SHP77 treated with DMSO at 0.1 percent for 48 hours (cell line): ENCODE results near the gene SPINT4.
"Not testable (repeated sequence)": the region's sequence is repeated elsewhere in the genome, so short reads cannot be mapped to it uniquely, and the experiment has no call there.

Experiments used
- DNase-seq: peaks from one replicate; lab custom pipeline; 2025; lab: John Stamatoyannopoulos, UW

The SPINT4 gene

DNA sequence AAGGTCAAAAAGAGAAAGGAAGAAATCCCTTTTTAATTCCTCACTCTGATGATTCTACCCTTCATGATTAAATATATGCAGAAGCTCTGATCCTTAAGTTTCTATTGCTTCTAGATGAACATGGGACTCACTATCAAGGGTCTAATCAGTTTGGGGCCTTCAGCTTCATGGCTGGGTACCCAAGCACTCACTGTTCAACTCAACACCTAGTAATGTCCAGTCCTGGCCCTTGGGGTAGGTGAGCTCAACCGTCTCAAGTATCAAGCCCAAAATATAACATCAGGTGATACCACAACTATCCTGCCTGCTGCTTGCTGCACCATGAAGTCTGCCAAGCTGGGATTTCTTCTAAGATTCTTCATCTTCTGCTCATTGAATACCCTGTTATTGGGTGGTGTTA lies at the start of gene SPINT4:
SPINT4 (plus strand) TSS at position 301 of the 400 bp plus-strand sequence; CDS start at position 322, 21 bp downstream.
- DNase-seq = no peak

GRCh38 chr20:45672765-45673164 lies 49.4 kb upstream of the SPINT4 start:
- DNase-seq = no peak

DNA sequence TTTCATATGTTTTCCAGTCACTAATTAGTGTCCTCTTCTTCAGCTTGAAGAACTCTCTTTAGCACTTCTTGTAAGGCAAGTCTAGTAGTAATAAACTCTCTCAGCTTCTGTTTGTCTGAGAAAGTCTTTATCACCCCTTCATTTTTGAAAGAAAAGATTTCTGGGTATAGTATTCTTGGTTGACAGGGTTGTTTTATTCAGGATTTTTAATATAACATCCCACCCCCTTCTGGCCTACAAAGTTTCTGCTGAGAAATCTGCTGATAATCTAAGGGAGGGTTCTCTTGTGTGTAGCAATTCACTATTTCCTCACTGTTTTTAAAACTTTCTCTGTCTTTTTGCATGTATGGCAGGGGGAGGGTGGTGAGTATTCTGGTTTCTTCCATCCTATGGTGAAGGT lies 42.5 kb upstream of the SPINT4 start:
- no peak for DNase-seq

DNA sequence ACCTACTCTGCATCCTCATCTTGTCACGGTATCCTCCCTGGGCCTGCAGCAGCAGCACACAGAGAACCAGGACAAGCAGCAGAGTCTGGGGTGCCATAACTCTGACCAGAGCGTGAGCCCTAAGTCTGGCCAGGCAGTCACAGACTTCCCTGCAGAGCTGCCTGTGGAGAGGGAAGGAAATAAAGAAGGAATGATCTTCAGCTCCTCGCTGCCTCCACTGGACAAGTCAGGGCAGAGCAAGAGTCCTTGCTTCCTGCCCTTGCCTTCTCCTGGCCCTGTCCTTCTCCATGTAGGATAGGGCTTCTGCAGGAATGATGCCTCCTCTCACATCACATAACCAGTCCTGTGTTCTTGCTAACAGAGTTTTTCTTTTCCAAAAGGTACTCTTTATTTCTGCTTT lies 36.3 kb upstream of the SPINT4 start:
- DNase-seq = no peak

GRCh38 chr20:45693346-45693745 lies 28.8 kb upstream of the SPINT4 start:
- DNase-seq = not testable (repeated sequence)

- DNase-seq = no peak
Observed at GRCh38 chr20:45695496-45695895, 26.7 kb upstream of the SPINT4 start.

GRCh38 chr20:45701104-45701503 lies 21.0 kb upstream of the SPINT4 start:
- no peak for DNase-seq

DNA sequence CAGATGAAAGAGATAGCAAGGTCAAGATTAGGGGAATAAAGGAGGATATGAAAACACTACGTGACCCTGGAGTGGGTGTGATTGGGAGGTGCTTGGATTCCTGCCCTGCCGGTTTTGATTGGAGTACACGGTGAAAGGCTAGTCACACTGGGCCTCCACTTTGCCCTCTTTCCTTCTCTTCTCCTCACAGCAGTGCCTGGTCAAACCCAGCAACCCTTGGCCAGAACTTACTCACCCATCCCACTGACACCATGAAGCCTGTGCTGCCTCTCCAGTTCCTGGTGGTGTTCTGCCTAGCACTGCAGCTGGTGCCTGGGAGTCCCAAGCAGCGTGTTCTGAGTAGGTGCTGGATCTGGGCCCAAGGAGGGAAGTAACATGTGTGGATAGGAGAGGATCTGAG lies 20.3 kb upstream of the SPINT4 start, which contains the start of gene WFDC13:
WFDC13 (plus strand) TSS at position 166 of the 400 bp plus-strand sequence; CDS start at position 252, 86 bp downstream.
- DNase-seq = no peak

DNA sequence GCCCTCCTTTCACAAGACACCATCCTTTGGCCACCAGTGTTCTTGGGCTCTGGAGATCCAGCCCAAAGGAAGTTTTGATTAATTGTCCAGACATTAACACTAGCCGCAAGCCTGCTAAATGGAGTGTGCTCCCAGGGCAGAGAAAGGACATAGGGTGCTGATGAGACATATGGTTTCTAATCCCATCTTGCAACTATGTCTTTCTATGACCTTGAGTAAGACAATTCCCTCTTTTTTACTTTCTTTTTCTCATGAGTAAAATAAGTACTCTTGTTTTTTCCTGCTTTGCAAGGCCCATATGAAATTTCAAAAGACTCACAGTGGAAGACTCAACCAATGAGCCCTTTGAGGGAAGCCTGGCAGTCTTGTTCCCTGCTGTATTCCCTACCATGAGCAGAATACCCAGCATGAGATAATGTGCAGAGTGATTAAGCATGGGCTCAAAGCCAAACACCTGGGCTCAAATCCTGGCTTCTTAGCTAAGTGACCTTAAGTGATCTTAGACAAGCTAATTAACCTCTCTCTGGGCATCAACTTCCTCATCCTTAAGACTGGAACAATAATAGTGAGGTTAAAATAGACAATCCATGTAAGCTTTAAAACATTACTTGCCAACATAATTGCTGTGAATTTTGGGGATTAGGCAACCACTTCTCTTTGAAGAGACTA lies 17.0 kb upstream of the SPINT4 start, which contains the start of gene WFDC10B:
WFDC10B (minus strand) TSS at position 51 of the 669 bp plus-strand sequence. CDS start 19,027 bp downstream, outside the sequence.
- no peak for DNase-seq

DNA sequence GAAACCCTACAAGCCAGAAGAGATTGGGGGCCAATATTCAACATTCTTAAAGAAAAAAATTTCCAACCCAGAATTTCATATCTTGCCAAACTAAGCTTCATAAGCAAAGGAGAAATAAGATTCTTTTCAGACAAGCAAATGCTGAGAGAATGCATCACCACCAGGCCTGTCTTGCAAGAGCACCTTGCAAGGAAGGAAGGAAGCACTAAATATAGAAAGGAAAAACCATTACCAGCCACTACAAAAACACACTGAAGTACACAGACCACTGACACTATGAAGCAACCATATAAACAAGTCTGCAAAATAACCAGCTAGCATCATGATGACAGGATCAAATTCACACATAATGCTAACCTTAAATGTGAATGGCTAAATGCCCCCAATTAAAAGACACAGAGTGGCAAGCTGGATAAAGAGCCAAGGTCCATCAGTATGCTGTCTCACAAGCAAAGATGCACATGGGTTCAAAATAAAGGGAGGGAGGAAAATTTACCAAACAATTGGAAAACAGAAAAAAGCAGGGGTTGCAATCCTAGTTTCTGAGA lies 5.9 kb upstream of the SPINT4 start:
- DNase-seq = not testable (repeated sequence)

DNA sequence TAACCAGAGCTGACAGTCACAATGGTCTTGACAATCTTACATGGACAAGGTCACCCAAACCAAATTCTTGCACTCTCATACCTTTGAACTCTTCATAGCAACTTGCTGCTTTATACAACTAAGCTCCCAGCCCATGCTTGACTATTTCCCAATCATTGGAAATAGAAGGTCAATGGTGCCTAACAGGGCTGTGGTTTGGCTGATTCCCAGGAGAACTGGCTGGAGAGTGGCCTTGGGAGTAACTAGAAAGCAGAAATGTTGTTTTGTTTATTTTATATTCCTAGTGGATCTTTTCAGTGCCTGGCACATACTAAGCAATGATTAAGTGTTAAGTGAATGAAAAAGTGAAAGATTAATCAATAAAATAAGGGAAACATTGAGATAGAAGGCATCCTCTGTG lies 3.0 kb downstream of the SPINT4 start:
- no peak for DNase-seq

GRCh38 chr20:45727044-45727443 lies 4.9 kb downstream of the SPINT4 start:
- no peak for DNase-seq

DNA sequence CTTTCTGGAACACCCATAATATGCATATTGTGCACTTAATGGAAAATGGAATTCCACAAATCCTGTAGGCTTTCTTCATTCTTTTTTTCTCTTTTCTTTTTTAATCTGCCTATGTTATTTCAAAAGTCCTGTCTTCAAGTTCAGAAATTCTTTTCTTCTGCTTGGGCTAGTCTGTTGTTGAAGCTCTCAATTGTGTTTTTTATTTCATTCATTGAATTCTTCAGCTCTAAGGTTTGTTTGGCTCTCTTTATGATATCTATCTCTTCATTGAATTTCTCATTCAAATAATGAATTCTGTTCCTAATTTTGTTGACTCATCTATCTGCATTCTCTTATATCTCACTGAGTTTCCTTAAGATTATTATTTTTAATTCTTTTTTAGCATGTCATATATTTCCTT lies 10.1 kb downstream of the SPINT4 start:
- DNase-seq = no peak

DNA sequence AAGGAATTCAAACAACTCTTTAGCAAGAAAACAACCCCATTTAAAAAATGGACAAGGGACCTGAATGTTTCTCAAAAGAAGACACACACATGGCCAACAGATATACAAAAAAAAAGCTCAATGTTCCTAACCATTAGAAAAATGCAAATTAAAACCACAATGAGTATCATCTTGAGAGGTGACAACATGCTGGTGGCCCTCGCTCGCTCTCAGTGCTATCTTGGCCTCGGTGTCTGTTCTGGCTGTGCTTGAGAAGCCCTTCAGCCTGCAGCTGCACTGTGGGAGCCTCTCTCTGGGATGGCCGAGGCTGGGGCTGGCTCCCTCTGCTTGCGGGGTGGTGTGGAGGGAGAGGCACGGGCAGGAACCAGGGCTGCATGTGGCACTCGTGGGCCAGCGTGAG lies 13.4 kb downstream of the SPINT4 start:
- DNase-seq = no peak

DNA sequence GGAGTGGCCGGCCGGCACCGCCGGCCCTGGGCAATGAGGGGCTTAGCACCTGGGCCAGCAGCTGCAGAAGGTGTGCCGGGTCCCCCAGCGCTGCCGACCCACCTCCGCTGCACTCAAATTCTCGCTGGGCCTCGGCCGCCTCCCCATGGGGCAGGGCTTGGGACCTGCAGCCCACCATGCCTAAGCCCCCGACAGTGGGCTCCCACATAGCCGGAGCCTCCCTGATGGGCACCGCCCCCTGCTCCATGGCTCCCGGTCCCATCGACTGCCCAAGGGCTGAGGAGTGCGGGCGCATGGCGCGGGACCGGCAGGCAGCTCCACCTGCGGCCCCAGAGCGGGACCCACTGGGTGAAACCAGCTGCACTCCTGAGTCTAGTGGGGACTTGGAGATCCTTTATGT lies 13.8 kb downstream of the SPINT4 start:
- no peak for DNase-seq

GRCh38 chr20:45742596-45742995 lies 20.4 kb downstream of the SPINT4 start:
- DNase-seq = no peak

DNA sequence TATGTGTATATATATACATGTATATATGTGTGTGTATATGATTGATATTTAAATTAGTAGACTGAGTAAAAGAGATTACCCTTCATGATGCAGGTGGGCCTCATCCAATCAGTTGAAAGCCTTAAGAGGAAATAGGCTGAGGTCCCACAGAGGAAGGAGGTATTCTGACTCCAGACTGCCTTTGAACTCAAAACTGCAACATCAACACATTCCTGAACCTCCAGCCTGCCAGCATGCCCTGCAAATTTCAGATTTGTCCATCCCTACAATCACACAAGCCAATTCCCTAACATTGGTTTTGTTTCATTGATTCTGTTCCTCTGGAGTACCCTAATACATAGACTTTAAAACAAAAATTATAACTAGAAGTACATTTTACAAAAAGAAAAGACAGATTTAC lies 22.9 kb downstream of the SPINT4 start:
- no peak for DNase-seq

- no peak for DNase-seq
Observed at GRCh38 chr20:45751721-45752120, 29.6 kb downstream of the SPINT4 start.

- no peak for DNase-seq
Observed at GRCh38 chr20:45752746-45753145, 30.6 kb downstream of the SPINT4 start.

GRCh38 chr20:45758096-45758495 lies 35.9 kb downstream of the SPINT4 start:
- no peak for DNase-seq

- DNase-seq = not testable (repeated sequence)
Observed at GRCh38 chr20:45759921-45760320, 37.8 kb downstream of the SPINT4 start.

- not testable (repeated sequence) for DNase-seq
Observed at GRCh38 chr20:45761966-45762365, 39.8 kb downstream of the SPINT4 start.

DNA sequence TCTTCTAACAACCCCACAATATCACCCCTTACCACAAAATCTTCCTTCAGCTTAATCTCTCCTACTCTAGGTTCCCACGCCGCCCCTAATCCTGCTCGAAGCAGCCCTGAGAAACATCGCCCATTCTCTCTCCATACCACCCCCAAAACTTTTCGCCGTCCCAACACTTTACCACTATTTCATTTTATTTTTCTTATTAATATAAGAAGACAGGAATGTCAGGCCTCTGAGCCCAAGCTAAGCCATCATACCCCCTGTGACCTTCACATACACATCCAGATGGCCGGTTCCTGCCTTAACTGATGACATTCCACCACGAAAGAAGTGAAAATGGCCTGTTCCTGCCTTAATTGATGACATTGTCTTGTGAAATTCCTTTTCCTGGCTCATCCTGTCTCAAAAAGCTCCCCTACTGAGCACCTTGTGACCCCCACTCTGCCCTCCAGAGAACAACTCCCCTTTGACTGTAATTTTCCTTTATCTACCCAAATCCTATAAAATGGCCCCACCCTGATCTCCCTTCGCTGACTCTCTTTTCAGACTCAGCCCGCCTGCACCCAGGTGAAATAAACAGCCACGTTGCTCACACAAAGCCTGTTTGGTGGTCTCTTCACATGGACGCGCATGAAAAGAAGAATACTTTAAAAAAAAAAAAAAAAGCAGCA lies 42.6 kb downstream of the SPINT4 start:
- not testable (repeated sequence) for DNase-seq
